Suprapubic skin (tissue), 3 donors: ENCODE measurements around the gene RAB14.

Source experiments
- CTCF ChIP-seq, 2 donors: fragments of 200-600 bp in 1 of 2; fragments of 450-650 bp in 1 of 2; sonication (generic) in 1 of 2; IDR thresholded peaks; one replicate each; pipeline ENCODE4 v1.5.1; 2016 to 2019; ENCODE audit warnings: antibody characterized with exemption in 2 of 2, mild to moderate bottlenecking in 1 of 2, moderate library complexity in 1 of 2
- POLR2A ChIP-seq, 2 donors: fragments of 450-650 bp; IDR thresholded peaks; one replicate each; pipeline ENCODE4 v1.6.1; 2017; ENCODE audit warnings: antibody characterized with exemption in 2 of 2, mild to moderate bottlenecking in 2 of 2, moderate library complexity in 2 of 2

GRCh38 chr9:121135642-121136041 lies 66.0 kb downstream of the RAB14 start:
- TF ChIP-seq CTCF (IDR thresholded peaks at IDR 0.05), result no peak
- no peak for TF ChIP-seq POLR2A (IDR thresholded peaks at IDR 0.05)
